ENCODE results near the gene PYGO2. TPM values are rescaled to one million over a fixed set of nuclear protein-coding genes. Genes with fewer than 3 reads are reported as not detected.

The PYGO2 gene
- 10 to 100 TPM; 27.7 to 55.3 TPM for total RNA-seq

GRCh38 chr1:154961207-154962155 lies at the start of gene PYGO2:
Gene PYGO2, minus strand, starts transcription at chr1:154961782. Its CDS starts 206 bp downstream, at chr1:154961576.
- ATAC-seq, result peak; percentile 87 to 92
- Mint-ChIP-seq H3K27ac (peak within 1 kb of the TSS; percentile 91 to 95), H3K9me3 (no peaks in the 10 kb centered on the region), H3K36me3 (peaks cover 15 to 24% of the 10 kb centered on the region in 2 donors)
- peak; percentile 86 to 88 for DNase-seq (ENCODE audit: low spot score in 2 of 2)

DNA sequence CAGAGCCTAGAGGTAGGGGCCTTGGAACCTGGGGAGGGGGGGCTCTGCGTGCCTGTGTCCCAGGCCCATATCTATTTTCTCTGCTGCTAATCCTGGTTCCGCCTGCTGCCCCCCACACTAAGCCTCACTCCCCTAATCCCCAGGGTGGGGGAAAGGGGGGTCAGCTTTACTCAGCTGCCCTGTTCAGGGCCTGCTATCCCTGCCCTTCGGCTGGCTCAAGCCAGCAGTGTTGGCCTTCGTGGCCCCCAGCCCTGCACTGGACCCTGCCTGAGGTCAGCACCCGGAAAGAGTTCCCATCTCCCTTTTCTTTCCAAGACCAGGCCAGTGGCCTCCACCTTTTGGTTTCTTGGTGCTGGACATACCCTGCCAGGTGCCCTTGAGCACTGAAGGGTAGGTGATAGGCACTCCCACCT lies 49.4 kb upstream of the PYGO2 start:
- H3K36me3 Mint-ChIP-seq, result peaks cover 20 to 29% of the 10 kb centered on the region in 2 donors
- H3K9me3 Mint-ChIP-seq, result no peaks in the 10 kb centered on the region
- DNase-seq (ENCODE audit: low spot score in 2 of 2) (no peak), ATAC-seq (no peak)
- H3K27ac Mint-ChIP-seq, result peak overlapping the region; percentile 88 to 92

DNA sequence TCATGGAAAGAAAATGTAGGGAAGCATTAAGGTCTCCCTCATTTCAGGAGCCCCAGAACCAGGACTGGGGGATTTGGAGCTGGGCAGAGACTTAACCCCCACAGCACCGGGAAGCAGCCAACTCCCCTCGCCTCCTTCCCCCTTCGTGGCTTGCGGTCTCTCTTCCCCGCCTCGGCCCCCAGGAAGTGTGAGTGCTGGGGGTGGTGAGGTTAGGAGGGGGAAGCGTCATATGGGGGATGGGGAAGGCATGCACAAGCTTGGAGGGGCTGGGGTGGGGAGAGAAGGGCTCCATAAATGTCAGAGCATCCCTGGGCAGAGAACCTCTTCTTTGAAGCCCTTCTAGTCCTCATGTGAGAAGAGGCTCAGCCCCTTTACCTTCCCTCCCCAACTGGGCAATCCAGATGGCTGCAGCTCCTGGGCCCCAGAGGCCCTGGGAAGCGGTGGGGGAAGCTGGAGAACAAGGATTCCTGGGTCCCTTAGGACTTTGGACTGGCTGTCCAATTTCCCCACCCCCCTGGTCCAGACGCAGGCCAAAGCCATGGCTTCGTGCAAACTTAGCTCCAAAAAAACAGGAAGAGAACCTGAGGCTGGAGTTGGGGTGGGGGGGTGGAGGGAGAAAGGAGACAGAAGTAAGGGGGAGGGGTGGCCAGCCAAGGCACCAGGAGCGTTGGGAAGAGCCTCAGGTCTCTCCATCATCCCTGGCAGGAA lies 48.8 kb upstream of the PYGO2 start:
- peak in 1 of 2 donors; percentile 67 for DNase-seq (ENCODE audit: low spot score in 2 of 2)
- Mint-ChIP-seq H3K27ac (peak overlapping the region; percentile 90 to 92), H3K36me3 (peaks cover 20 to 29% of the 10 kb centered on the region in 2 donors), H3K9me3 (no peaks in the 10 kb centered on the region)
- no peak for ATAC-seq

DNA sequence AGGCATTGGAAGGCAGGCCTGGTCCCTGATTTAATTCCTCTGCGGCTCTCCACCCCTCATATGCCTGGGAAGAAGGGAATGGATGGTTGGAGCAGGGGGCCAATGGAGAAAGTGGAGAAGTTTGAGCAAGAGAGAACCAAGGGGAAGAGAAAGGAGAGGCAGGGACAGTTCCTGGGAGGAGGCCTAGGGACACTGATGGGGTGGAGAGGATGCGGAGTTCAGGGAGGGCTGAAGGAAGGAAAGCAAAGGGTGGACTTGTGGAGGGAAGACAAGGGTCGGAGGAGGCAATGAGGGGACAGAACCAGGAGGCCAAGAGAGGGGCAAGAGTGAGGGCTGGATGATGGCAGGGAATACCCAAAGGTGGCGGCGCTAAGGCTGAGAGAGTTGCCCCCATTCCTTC lies 48.2 kb upstream of the PYGO2 start:
- peaks cover 20 to 29% of the 10 kb centered on the region in 2 donors for H3K36me3 Mint-ChIP-seq

DNA sequence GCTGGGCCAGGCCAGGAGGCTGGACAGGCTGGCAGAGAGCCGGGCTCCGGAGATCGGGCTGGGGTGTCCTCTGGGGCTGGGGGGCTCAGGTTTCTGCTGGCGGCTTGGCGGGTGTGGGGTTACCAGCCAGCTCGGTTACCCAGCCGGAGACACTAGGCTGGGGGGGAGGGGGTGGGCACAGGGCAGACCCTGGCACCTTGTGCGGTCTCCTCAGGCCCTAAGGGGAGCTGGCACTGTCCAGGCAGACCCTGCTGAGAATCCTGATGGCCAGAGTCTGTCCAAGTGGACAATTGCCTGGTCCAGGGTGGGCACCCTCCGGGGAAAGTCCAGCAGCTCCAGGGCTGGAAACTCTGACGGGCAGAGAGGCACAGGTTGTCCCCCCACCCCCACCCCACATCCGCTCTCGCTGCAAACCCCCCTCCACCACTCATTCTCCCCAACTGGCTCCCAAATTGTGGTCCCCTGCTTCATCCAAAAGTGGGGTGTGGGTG lies 47.7 kb upstream of the PYGO2 start:
- DNase-seq (ENCODE audit: low spot score in 2 of 2) (peak in 1 of 2 donors; percentile 68), ATAC-seq (peak in 1 of 2 donors; percentile 5)
- peaks cover 20 to 32% of the 10 kb centered on the region in 2 donors for H3K36me3 Mint-ChIP-seq
- H3K9me3 Mint-ChIP-seq, result no peaks in the 10 kb centered on the region
- peak overlapping the region; percentile 90 to 92 for H3K27ac Mint-ChIP-seq

More for the DNA sequence above, 48.2 kb upstream of the PYGO2 start:
- no peak for ATAC-seq
- DNase-seq (ENCODE audit: low spot score in 2 of 2), result no peak
- Mint-ChIP-seq H3K27ac (peak overlapping the region; percentile 90 to 92), H3K9me3 (no peaks in the 10 kb centered on the region)

- DNase-seq (ENCODE audit: low spot score in 2 of 2), result peak; percentile 80 to 81
- Mint-ChIP-seq H3K27ac (peak overlapping the region; percentile 90 to 92), H3K36me3 (peaks cover 25 to 38% of the 10 kb centered on the region in 2 donors), H3K9me3 (no peaks in the 10 kb centered on the region)
- ATAC-seq, result peak; percentile 28 to 66
These were observed 46.7 kb upstream of the PYGO2 start for GRCh38 chr1:155008015-155008941.

- no peaks in the 10 kb centered on the region for H3K9me3 Mint-ChIP-seq
- ATAC-seq, result no peak
- H3K36me3 Mint-ChIP-seq, result peaks cover 30 to 38% of the 10 kb centered on the region in 2 donors
These were observed 45.8 kb upstream of the PYGO2 start for GRCh38 chr1:155007251-155007828.

DNA sequence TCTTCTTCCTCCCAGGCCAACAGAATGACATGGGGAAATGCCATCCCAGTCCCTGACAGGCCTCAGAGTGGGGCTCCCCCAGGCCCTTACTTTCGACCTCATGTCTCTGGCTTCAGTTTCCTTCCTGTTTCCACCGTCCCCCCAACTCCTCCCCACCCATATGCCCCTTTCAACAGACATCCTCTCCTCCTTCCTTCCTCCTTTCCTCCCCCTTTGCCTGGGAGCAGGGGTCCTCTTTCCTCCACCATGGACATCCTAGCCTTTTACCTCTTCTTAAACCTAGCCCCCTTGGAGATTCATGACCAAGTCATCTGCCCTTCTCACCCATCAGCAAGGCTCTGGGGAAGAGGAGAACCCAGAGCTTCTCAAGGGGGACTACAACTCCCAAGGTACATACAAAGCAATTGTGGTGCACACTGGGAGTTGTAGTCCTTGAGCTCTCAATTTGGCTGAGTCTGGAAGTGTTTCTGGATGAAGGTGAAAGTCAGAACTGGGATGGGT lies 45.1 kb upstream of the PYGO2 start:
- DNase-seq (ENCODE audit: low spot score in 2 of 2) (peak; percentile 50 to 65), ATAC-seq (peak; percentile 19 to 45)
- H3K27ac Mint-ChIP-seq, result peak overlapping the region; percentile 92
- H3K9me3 Mint-ChIP-seq, result no peaks in the 10 kb centered on the region
- peaks cover 30 to 38% of the 10 kb centered on the region in 2 donors for H3K36me3 Mint-ChIP-seq

More at GRCh38 chr1:155007251-155007828, 45.8 kb upstream of the PYGO2 start:
- peak overlapping the region in 1 of 2 donors; percentile 92 for H3K27ac Mint-ChIP-seq
- DNase-seq (ENCODE audit: low spot score in 2 of 2), result no peak

DNA sequence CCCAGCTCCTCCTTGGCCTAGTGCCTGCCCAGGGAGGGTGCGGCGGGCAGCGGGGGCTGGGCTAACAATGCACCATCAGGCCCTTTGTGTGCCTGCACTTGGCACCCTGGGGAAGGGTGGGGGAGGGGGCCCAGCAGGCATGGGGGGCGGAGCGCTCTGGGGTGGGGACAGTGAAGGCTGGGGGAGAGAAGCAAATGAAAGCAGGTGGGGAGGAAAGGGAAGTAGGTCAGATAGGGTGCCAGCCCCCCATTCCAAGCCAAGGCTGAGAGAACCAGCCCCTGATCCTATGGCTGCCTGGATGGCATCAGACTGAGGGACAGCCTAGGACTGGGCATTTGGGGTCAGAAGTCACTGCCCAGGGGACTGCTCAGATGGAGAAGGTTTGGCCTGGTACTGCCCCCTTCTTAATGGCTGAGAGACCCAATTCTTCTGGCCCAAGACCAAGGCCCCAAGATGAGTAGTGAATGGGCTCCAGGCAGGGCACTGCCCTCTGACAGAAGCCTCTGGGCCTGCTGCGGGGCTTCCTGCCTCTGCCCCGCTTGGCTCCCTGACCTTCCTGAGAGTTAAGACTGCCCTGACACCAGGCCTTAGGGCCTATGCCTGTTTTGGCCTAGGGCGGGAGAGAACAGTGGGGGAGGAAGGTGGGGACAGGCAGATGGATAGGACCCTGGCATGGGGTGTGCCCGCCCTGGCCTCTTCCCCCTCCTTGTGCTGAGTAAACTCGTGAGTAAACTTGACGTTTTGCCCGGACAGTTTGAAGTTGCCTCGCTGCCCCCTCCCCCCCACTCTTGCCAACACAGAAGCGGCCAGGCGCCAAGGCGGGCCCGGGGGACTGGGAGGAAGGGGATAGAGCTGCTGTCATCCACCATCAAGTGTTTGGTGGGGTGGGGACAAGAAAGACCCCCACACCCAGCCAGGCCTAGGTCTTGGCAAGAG lies 43.8 kb upstream of the PYGO2 start:
- Mint-ChIP-seq H3K27ac (peak overlapping the region; percentile 92), H3K36me3 (peaks cover 25 to 33% of the 10 kb centered on the region in 2 donors), H3K9me3 (no peaks in the 10 kb centered on the region)
- no peak for ATAC-seq
- no peak for DNase-seq (ENCODE audit: low spot score in 2 of 2)

DNA sequence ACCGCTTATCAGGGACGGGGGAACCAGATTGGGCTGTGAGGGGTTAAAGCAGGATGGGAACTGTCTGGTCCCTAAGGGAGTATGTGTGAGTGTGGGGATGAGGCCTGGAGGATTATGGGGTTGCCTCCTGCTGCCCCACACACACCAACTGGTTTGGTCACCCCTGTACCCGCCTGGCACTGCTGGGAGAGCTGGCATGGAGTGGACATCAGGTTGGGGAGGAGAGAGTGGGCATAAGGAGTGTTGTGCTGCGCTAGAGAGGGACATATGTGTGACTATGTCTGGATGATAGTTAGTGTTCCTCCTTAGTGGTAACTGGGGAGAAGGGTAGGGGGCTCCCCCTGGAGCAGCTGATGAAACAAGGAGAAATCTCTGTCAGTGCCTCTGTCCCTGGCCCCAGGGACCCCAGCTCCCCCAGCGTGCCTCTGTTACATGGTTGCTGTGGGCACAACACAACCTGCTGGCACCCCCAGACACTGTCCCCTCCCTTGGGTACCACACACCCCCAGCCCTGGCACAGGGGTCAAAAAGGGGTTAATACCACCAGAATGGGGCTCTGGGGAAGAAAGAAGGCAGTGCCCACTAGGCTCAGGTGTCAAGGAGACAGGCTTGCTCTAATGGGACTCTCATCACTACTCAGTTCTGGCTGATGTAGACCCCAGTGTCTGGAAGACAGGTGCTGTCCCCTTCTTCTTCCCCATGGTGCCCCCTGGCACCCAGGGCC lies 42.9 kb upstream of the PYGO2 start:
- ATAC-seq (peak in 1 of 2 donors; percentile 11), DNase-seq (ENCODE audit: low spot score in 2 of 2) (peak in 1 of 2 donors; percentile 69)
- Mint-ChIP-seq H3K36me3 (peaks cover 20 to 25% of the 10 kb centered on the region in 2 donors), H3K9me3 (no peaks in the 10 kb centered on the region), H3K27ac (peak overlapping the region; percentile 92 to 96)

- Mint-ChIP-seq H3K36me3 (peaks cover 13 to 18% of the 10 kb centered on the region in 2 donors), H3K27ac (peak overlapping the region; percentile 92 to 96), H3K9me3 (no peaks in the 10 kb centered on the region)
- no peak for ATAC-seq
- DNase-seq (ENCODE audit: low spot score in 2 of 2), result peak in 1 of 2 donors; percentile 78
These were observed 42.3 kb upstream of the PYGO2 start for GRCh38 chr1:155003766-155004351.

- DNase-seq (ENCODE audit: low spot score in 2 of 2) (no peak), ATAC-seq (no peak)
- H3K9me3 Mint-ChIP-seq, result no peaks in the 10 kb centered on the region
- peaks cover 10 to 16% of the 10 kb centered on the region in 2 donors for H3K36me3 Mint-ChIP-seq
- peak overlapping the region; percentile 88 to 92 for H3K27ac Mint-ChIP-seq
These were observed 41.7 kb upstream of the PYGO2 start for GRCh38 chr1:155003227-155003765.

DNA sequence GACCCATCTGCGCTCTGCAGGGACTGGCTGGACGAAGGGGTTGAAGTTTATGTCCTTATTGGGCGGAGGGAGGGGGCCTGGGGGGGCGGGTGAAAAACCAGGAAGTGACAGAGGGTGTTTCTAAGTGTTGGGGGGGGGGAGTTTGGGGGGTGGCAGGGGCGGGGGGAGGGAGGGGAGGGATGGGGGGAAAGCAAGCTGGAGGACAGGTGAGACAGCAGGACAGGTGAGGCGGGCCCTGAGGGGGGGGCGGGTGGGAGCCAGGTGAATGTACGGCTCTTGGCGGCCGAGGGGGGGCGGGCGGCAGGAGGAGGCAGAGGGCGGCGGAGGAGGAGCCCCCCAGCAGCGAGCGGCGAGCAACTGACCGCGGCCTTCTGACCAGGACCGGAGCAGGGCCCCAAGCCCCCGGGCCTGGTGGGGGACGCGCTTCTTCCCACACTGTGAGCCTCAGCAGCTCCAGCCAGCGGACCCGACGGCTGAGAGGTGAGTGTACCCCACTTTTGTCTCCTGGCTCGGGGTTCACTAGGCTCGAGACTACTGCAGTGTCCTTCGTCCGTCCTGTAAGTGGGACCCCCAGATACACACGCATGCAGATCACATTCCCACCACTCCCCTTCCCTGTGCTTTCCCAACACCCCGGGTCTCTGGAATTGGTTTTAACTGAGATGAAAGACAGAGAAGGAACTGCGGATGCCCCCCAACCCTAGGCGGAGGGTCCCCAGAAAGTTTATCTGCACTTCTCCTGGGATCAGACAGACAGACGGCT lies 41.1 kb upstream of the PYGO2 start, which contains the start of gene ZBTB7B:
Gene ZBTB7B (plus strand): TSS at position 339 of the 763 bp plus-strand sequence. CDS start 11,859 bp downstream, outside the sequence.
- ATAC-seq, result no peak
- Mint-ChIP-seq H3K27ac (peak within 1 kb of the TSS; percentile 92 to 96), H3K9me3 (no peaks in the 10 kb centered on the region), H3K36me3 (peaks cover 10 to 16% of the 10 kb centered on the region in 2 donors)
- no peak for DNase-seq (ENCODE audit: low spot score in 2 of 2)
